ENCODE data around the gene DPM2. TPM values are rescaled to one million over a fixed set of nuclear protein-coding genes. Genes with fewer than 3 reads are reported as not detected.

DPM2 gene
- total RNA-seq, 1 donor from 2014 or later = 14.0 TPM

- Histone ChIP-seq H3K27ac (replicated peaks) (peak overlapping the region; percentile 95), H3K4me1 (peaks cover 100% of the 10 kb centered on the region), H3K36me3 (no peaks in the 10 kb centered on the region), H3K27me3 (ENCODE audit: low read depth) (no peaks in the 10 kb centered on the region), H3K4me3 (no peak overlapping the region), H3K9me3 (replicated peaks) (no peaks in the 10 kb centered on the region)
- no peak for DNase-seq
- intact Hi-C loops (cut with micrococcal nuclease) = no loop called here
- TF ChIP-seq CTCF (IDR thresholded peaks at IDR 0.05; ENCODE audit: borderline replicate concordance) = no peak
These were observed 33.0 kb upstream of the DPM2 start for GRCh38 chr9:127970401-127971313.

GRCh38 chr9:127968700-127969383 lies 31.2 kb upstream of the DPM2 start:
- intact Hi-C loops (cut with micrococcal nuclease) = no loop called here
- Histone ChIP-seq H3K4me3 (peak overlapping the region; percentile 0), H3K27ac (replicated peaks) (peak overlapping the region; percentile 95), H3K9me3 (replicated peaks) (no peaks in the 10 kb centered on the region), H3K36me3 (no peaks in the 10 kb centered on the region), H3K27me3 (ENCODE audit: low read depth) (no peaks in the 10 kb centered on the region), H3K4me1 (peaks cover 100% of the 10 kb centered on the region)
- no peak for TF ChIP-seq CTCF (IDR thresholded peaks at IDR 0.05; ENCODE audit: borderline replicate concordance)
- DNase-seq = peak; percentile 80

GRCh38 chr9:127968042-127968441 lies 30.4 kb upstream of the DPM2 start:
- H3K27ac ChIP-seq (replicated peaks) = peak overlapping the region; percentile 95
- peak; percentile 13 for DNase-seq
- intact Hi-C loops (cut with micrococcal nuclease) = no loop called here

GRCh38 chr9:127967151-127967809 lies 29.6 kb upstream of the DPM2 start:
- H3K4me3 ChIP-seq = no peak overlapping the region
- H3K27ac ChIP-seq (replicated peaks) = peak overlapping the region; percentile 91
- H3K27me3 ChIP-seq (ENCODE audit: low read depth) = no peaks in the 10 kb centered on the region
- no peak for TF ChIP-seq CTCF (IDR thresholded peaks at IDR 0.05; ENCODE audit: borderline replicate concordance)
- no peaks in the 10 kb centered on the region for H3K36me3 ChIP-seq
- intact Hi-C loops (cut with micrococcal nuclease) = no loop called here
- peak; percentile 15 for DNase-seq
- H3K9me3 ChIP-seq (replicated peaks) = no peaks in the 10 kb centered on the region
- peaks cover 100% of the 10 kb centered on the region for H3K4me1 ChIP-seq

More at GRCh38 chr9:127968042-127968441, 30.4 kb upstream of the DPM2 start:
- no peaks in the 10 kb centered on the region for H3K27me3 ChIP-seq (ENCODE audit: low read depth)
- peaks cover 100% of the 10 kb centered on the region for H3K4me1 ChIP-seq
- TF ChIP-seq CTCF (IDR thresholded peaks at IDR 0.05; ENCODE audit: borderline replicate concordance) = no peak
- H3K9me3 ChIP-seq (replicated peaks) = no peaks in the 10 kb centered on the region
- H3K4me3 ChIP-seq = no peak overlapping the region
- H3K36me3 ChIP-seq = no peaks in the 10 kb centered on the region

GRCh38 chr9:127966416-127967150 lies 28.9 kb upstream of the DPM2 start:
- no peak for TF ChIP-seq CTCF (IDR thresholded peaks at IDR 0.05; ENCODE audit: borderline replicate concordance)
- peak; percentile 7 for DNase-seq
- H3K27ac ChIP-seq (replicated peaks) = peak overlapping the region; percentile 91
- H3K36me3 ChIP-seq = no peaks in the 10 kb centered on the region
- intact Hi-C loops (cut with micrococcal nuclease) = no loop called here
- H3K4me3 ChIP-seq = peak overlapping the region; percentile 16
- no peaks in the 10 kb centered on the region for H3K27me3 ChIP-seq (ENCODE audit: low read depth)
- peaks cover 93% of the 10 kb centered on the region for H3K4me1 ChIP-seq
- H3K9me3 ChIP-seq (replicated peaks) = no peaks in the 10 kb centered on the region
